HEK293 (cell line): ENCODE measurements around the gene GCC2.

Source experiments
- CTCF ChIA-PET: fragments of 350-600 bp; formaldehyde crosslinking; extraction: SDS; loops from one replicate; lab custom pipeline; 2021; ENCODE audit warnings: antibody characterized with exemption; lab: Yijun Ruan, JAX
- POLR2A ChIA-PET: fragments of 300-600 bp; formaldehyde crosslinking; extraction: SDS; loops from one replicate; lab custom pipeline; 2020; ENCODE audit warnings: antibody characterized with exemption, inconsistent platforms; lab: Yijun Ruan, JAX
- H3K27ac ChIP-seq: fragments of 200-500 bp; sonication (Bioruptor generic); 2 replicates; pipeline ENCODE4 v1.5.1; 2014; ENCODE audit warnings: low read depth, low read length, control low read depth, inconsistent platforms; ENCODE audit errors: extremely low read depth
- H3K36me3 ChIP-seq, 2 experiments: fragments of 200-500 bp in 1 of 2; sonication (Bioruptor generic) in 1 of 2; 1 replicate in 1 of 2; 2 replicates in 1 of 2; pipeline ENCODE4 v1.5.1; 2014 to 2017; ENCODE audit warnings: inconsistent platforms in 2 of 2, low read length in 2 of 2; ENCODE audit not compliant: control insufficient read depth in 2 of 2, insufficient read depth in 1 of 2
- H3K4me1 ChIP-seq: fragments of 200-500 bp; sonication (Bioruptor generic); 2 replicates; pipeline ENCODE4 v1.5.1; 2014; ENCODE audit warnings: mild to moderate bottlenecking, low read length, inconsistent platforms; ENCODE audit not compliant: control insufficient read depth, insufficient read depth
- H3K4me3 ChIP-seq: 2 replicates; pipeline ENCODE4 v1.5.1; 2011; ENCODE audit warnings: low read depth, mild to moderate bottlenecking, control low read depth, low read length, moderate library complexity
- H3K9me3 ChIP-seq: fragments of 200-500 bp; sonication (Bioruptor generic); 2 replicates; pipeline ENCODE4 v1.5.1; 2014; ENCODE audit warnings: low read depth, low read length, inconsistent platforms; ENCODE audit not compliant: control insufficient read depth, insufficient read depth
- KLF9 ChIP-seq: fragments of 450-650 bp; formaldehyde crosslinking; IDR thresholded peaks from 2 replicates; pipeline ENCODE4 v1.5.1; 2016; ENCODE audit warnings: missing biosample characterization, missing genetic modification characterization, low read depth
- ZBTB1 ChIP-seq: fragments of 450-650 bp; formaldehyde crosslinking; IDR thresholded peaks from 2 replicates; pipeline ENCODE4 v1.5.1; 2016; ENCODE audit warnings: missing biosample characterization, missing genetic modification characterization
- ZBTB20 ChIP-seq: fragments of 450-650 bp; formaldehyde crosslinking; IDR thresholded peaks from 2 replicates; pipeline ENCODE4 v1.5.1; 2016; ENCODE audit warnings: missing biosample characterization, missing genetic modification characterization
- ZBTB21 ChIP-seq: fragments of 450-650 bp; formaldehyde crosslinking; IDR thresholded peaks from 2 replicates; pipeline ENCODE4 v1.5.1; 2017; ENCODE audit warnings: missing biosample characterization, missing genetic modification characterization
- ZNF10 ChIP-seq: fragments of 450-650 bp; formaldehyde crosslinking; IDR thresholded peaks from 2 replicates; pipeline ENCODE4 v1.5.1; 2017; ENCODE audit warnings: missing biosample characterization, missing genetic modification characterization
- ZNF221 ChIP-seq: fragments of 450-650 bp; formaldehyde crosslinking; IDR thresholded peaks from 2 replicates; pipeline ENCODE4 v1.5.1; 2017; ENCODE audit warnings: missing biosample characterization, missing genetic modification characterization, borderline replicate concordance
- ZNF292 ChIP-seq: fragments of 450-650 bp; formaldehyde crosslinking; IDR thresholded peaks from 2 replicates; pipeline ENCODE4 v1.5.1; 2016; ENCODE audit warnings: low read depth, missing biosample characterization, missing genetic modification characterization, borderline replicate concordance
- ZNF48 ChIP-seq: fragments of 450-650 bp; formaldehyde crosslinking; IDR thresholded peaks from 2 replicates; pipeline ENCODE4 v1.5.1; 2016; ENCODE audit warnings: missing biosample characterization, missing genetic modification characterization
- ZNF561 ChIP-seq: fragments of 450-650 bp; IDR thresholded peaks from 2 replicates; pipeline ENCODE4 v1.5.1; 2018; ENCODE audit warnings: missing biosample characterization, missing genetic modification characterization, borderline replicate concordance
- ZNF658 ChIP-seq: fragments of 450-650 bp; formaldehyde crosslinking; IDR thresholded peaks from 2 replicates; pipeline ENCODE4; 2016; ENCODE audit warnings: missing biosample characterization, missing genetic modification characterization
- ZNF747 ChIP-seq: fragments of 450-650 bp; formaldehyde crosslinking; IDR thresholded peaks from 2 replicates; pipeline ENCODE4 v1.5.1; 2016; ENCODE audit warnings: missing biosample characterization, missing genetic modification characterization
- ZNF76 ChIP-seq: fragments of 450-650 bp; formaldehyde crosslinking; IDR thresholded peaks from 2 replicates; pipeline ENCODE4; 2016; ENCODE audit warnings: low read depth, missing biosample characterization, missing genetic modification characterization, borderline replicate concordance
- ZNF785 ChIP-seq: fragments of 450-650 bp; formaldehyde crosslinking; IDR thresholded peaks from 2 replicates; pipeline ENCODE4 v1.5.1; 2016; ENCODE audit warnings: missing biosample characterization, missing genetic modification characterization
- ZNF837 ChIP-seq: fragments of 450-650 bp; formaldehyde crosslinking; IDR thresholded peaks from 2 replicates; pipeline ENCODE4 v1.5.1; 2016; ENCODE audit warnings: missing biosample characterization, missing genetic modification characterization
- TF ChIP-seq, protein P1 (sequence below): fragments of 450-650 bp; formaldehyde crosslinking; conservative IDR thresholded peaks from 2 replicates; pipeline ENCODE4 v1.5.1; 2016; ENCODE audit warnings: low read depth, missing biosample characterization, missing genetic modification characterization
- TF ChIP-seq, protein P2 (sequence below): fragments of 450-650 bp; formaldehyde crosslinking; IDR thresholded peaks from 2 replicates; pipeline ENCODE4 v1.5.1; 2016; ENCODE audit warnings: missing biosample characterization, missing genetic modification characterization
- TF ChIP-seq, protein P3 (sequence below): fragments of 450-650 bp; formaldehyde crosslinking; IDR thresholded peaks from 2 replicates; pipeline ENCODE4 v1.5.1; 2016; ENCODE audit warnings: missing biosample characterization, missing genetic modification characterization
- TF ChIP-seq, protein P4 (sequence below): fragments of 450-650 bp; formaldehyde crosslinking; IDR thresholded peaks from 2 replicates; pipeline ENCODE4 v1.5.1; 2017; ENCODE audit warnings: missing biosample characterization, missing genetic modification characterization
- TF ChIP-seq, protein P5 (sequence below): fragments of 450-650 bp; formaldehyde crosslinking; IDR thresholded peaks from 2 replicates; pipeline ENCODE4 v1.5.1; 2016; ENCODE audit warnings: missing biosample characterization, missing genetic modification characterization, borderline replicate concordance

GCC2 gene

DNA sequence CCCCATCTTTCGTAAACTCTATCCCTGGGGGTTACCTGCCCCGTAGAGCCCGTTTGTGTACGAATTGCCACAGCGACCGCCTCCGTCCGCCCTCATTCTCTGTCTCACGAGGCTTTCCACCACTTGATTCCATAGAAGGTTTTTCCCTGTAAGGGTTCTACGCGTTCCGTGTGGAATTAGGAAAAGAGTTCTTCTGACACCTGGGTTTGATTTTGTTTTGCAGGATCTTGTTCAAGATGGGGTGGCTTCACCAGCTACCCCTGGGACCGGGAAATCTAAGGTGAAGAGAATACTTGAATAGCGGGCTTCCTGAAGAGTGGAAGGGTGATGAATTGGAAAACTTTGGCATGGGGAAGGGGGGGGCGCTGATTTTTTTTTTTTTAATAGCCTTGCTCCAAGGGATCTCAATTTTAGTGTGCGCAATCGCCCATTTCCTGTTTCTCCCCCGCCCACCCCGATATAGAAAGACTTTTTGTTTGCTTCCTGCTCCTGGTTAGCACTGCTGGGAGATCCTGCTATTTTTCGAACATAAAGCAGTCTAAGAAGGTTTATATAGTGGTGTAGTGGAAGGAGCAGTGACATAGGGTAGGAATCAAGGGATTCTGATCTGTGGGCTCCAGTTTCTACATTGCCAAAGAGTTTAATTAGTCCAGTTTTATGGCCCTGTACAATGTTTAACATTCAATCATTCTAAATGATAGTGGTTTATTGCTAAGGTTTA lies 564 bp downstream of the GCC2 start (continued):
- TF ChIP-seq, protein P1, sequence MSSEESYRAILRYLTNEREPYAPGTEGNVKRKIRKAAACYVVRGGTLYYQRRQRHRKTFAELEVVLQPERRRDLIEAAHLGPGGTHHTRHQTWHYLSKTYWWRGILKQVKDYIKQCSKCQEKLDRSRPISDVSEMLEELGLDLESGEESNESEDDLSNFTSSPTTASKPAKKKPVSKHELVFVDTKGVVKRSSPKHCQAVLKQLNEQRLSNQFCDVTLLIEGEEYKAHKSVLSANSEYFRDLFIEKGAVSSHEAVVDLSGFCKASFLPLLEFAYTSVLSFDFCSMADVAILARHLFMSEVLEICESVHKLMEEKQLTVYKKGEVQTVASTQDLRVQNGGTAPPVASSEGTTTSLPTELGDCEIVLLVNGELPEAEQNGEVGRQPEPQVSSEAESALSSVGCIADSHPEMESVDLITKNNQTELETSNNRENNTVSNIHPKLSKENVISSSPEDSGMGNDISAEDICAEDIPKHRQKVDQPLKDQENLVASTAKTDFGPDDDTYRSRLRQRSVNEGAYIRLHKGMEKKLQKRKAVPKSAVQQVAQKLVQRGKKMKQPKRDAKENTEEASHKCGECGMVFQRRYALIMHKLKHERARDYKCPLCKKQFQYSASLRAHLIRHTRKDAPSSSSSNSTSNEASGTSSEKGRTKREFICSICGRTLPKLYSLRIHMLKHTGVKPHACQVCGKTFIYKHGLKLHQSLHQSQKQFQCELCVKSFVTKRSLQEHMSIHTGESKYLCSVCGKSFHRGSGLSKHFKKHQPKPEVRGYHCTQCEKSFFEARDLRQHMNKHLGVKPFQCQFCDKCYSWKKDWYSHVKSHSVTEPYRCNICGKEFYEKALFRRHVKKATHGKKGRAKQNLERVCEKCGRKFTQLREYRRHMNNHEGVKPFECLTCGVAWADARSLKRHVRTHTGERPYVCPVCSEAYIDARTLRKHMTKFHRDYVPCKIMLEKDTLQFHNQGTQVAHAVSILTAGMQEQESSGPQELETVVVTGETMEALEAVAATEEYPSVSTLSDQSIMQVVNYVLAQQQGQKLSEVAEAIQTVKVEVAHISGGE (tag by site-specific recombination), result peak; percentile 44

DNA sequence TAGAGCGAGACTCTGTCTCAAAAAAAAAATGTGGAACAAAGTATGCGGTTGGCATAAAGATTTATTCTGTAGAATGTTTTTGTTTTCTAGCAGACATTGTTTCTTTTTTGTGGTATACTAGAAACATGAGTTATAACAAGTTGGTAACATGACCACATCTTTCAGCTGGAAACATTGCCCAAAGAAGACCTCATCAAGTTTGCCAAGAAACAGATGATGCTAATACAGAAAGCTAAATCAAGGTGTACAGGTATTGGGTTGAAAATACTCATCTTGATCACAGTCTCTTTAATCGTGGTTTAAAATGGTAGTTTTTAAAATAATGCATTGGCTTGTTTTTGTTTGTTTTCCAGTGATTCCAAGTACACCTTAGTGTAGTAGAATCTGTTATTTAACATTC lies 1.9 kb downstream of the GCC2 start:
- Histone ChIP-seq H3K4me1 (peaks cover 4% of the 10 kb centered on the region; the same call in 1 of the 2 replicates), H3K4me3 (no peak overlapping the region), H3K27ac (no peak overlapping the region), H3K36me3 (peaks cover 37 to 50% of the 10 kb centered on the region in 2 experiments), H3K9me3 (no peaks in the 10 kb centered on the region)
- TF ChIP-seq ZNF76 (tag by site-specific recombination), result no peak
- TF ChIP-seq, protein P2, sequence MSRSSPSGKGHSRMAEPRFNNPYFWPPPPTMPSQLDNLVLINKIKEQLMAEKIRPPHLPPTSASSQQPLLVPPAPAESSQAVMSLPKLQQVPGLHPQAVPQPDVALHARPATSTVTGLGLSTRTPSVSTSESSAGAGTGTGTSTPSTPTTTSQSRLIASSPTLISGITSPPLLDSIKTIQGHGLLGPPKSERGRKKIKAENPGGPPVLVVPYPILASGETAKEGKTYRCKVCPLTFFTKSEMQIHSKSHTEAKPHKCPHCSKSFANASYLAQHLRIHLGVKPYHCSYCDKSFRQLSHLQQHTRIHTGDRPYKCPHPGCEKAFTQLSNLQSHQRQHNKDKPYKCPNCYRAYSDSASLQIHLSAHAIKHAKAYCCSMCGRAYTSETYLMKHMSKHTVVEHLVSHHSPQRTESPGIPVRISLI (tag by site-specific recombination), result no peak
- TF ChIP-seq, protein P3, sequence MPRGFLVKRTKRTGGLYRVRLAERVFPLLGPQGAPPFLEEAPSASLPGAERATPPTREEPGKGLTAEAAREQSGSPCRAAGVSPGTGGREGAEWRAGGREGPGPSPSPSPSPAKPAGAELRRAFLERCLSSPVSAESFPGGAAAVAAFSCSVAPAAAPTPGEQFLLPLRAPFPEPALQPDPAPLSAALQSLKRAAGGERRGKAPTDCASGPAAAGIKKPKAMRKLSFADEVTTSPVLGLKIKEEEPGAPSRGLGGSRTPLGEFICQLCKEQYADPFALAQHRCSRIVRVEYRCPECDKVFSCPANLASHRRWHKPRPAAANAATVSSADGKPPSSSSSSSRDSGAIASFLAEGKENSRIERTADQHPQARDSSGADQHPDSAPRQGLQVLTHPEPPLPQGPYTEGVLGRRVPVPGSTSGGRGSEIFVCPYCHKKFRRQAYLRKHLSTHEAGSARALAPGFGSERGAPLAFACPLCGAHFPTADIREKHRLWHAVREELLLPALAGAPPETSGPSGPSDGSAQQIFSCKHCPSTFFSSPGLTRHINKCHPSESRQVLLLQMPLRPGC, result no peak
- no peak for TF ChIP-seq ZNF10 (tag by site-specific recombination)
- TF ChIP-seq KLF9, result no peak
- TF ChIP-seq ZNF48 (tag by site-specific recombination), result no peak
- no peak for TF ChIP-seq ZNF561 (tag by site-specific recombination)
- TF ChIP-seq ZNF658 (tag by site-specific recombination), result no peak
- TF ChIP-seq ZNF292 (tag by site-specific recombination), result no peak
- TF ChIP-seq, protein P4, sequence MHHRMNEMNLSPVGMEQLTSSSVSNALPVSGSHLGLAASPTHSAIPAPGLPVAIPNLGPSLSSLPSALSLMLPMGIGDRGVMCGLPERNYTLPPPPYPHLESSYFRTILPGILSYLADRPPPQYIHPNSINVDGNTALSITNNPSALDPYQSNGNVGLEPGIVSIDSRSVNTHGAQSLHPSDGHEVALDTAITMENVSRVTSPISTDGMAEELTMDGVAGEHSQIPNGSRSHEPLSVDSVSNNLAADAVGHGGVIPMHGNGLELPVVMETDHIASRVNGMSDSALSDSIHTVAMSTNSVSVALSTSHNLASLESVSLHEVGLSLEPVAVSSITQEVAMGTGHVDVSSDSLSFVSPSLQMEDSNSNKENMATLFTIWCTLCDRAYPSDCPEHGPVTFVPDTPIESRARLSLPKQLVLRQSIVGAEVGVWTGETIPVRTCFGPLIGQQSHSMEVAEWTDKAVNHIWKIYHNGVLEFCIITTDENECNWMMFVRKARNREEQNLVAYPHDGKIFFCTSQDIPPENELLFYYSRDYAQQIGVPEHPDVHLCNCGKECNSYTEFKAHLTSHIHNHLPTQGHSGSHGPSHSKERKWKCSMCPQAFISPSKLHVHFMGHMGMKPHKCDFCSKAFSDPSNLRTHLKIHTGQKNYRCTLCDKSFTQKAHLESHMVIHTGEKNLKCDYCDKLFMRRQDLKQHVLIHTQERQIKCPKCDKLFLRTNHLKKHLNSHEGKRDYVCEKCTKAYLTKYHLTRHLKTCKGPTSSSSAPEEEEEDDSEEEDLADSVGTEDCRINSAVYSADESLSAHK, result no peak
- no peak for TF ChIP-seq ZBTB21
- no peak for TF ChIP-seq ZNF221 (tag by site-specific recombination)
- no peak for TF ChIP-seq ZNF785
- TF ChIP-seq ZNF747 (tag by site-specific recombination), result no peak
- TF ChIP-seq ZBTB1 (tag by site-specific recombination), result no peak
- TF ChIP-seq ZNF837 (tag by site-specific recombination), result no peak
- TF ChIP-seq ZBTB20 (tag by site-specific recombination), result no peak
- TF ChIP-seq, protein P5, sequence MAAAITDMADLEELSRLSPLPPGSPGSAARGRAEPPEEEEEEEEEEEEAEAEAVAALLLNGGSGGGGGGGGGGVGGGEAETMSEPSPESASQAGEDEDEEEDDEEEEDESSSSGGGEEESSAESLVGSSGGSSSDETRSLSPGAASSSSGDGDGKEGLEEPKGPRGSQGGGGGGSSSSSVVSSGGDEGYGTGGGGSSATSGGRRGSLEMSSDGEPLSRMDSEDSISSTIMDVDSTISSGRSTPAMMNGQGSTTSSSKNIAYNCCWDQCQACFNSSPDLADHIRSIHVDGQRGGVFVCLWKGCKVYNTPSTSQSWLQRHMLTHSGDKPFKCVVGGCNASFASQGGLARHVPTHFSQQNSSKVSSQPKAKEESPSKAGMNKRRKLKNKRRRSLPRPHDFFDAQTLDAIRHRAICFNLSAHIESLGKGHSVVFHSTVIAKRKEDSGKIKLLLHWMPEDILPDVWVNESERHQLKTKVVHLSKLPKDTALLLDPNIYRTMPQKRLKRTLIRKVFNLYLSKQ (tag by site-specific recombination), result no peak
- POLR2A ChIA-PET, result no interaction called here
- CTCF ChIA-PET, result no interaction called here
